ENCODE data around the gene RAE1. TPM values are rescaled to one million over a fixed set of nuclear protein-coding genes. Genes with fewer than 3 reads are reported as not detected.

The RAE1 gene
- total and polyA plus RNA-seq, 7 donors = 9.1 to 23.6 (median 14.7) TPM

DNA sequence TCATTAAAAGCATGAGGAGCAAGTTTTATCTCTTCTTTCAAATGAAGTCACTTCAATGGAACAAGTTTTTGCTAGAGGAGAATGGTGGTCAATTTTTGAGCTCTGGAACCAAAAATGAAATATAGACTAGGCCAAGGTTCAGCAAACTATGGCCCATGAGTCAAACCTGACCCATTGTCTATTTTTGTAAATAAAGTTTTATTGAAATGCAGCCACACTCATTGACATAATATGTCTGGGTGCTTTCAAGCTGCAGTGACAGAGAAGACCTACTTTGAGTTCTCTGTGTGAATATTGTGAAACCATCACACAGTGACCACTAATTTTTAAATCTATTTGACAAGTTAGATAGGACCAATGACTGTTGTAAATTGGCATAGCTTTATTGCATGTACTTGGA is 13.4 kb downstream of the RAE1 start:
- H3K27ac ChIP-seq = no peak overlapping the region
- ATAC-seq (no peak), DNase-seq (no peak)
- no peaks in the 10 kb centered on the region for H3K4me1 ChIP-seq
- no peaks in the 10 kb centered on the region for H3K9me3 ChIP-seq
- H3K27me3 ChIP-seq (ENCODE audit: insufficient read depth in 3 of 3, low read length in 2 of 3) = no peaks in the 10 kb centered on the region
- H3K36me3 ChIP-seq (ENCODE audit: insufficient read depth in 1 of 2, low read depth in 1 of 2) = peaks cover 25 to 79% of the 10 kb centered on the region in 2 donors
- no peak overlapping the region for H3K4me3 ChIP-seq
- TF ChIP-seq, protein P1, sequence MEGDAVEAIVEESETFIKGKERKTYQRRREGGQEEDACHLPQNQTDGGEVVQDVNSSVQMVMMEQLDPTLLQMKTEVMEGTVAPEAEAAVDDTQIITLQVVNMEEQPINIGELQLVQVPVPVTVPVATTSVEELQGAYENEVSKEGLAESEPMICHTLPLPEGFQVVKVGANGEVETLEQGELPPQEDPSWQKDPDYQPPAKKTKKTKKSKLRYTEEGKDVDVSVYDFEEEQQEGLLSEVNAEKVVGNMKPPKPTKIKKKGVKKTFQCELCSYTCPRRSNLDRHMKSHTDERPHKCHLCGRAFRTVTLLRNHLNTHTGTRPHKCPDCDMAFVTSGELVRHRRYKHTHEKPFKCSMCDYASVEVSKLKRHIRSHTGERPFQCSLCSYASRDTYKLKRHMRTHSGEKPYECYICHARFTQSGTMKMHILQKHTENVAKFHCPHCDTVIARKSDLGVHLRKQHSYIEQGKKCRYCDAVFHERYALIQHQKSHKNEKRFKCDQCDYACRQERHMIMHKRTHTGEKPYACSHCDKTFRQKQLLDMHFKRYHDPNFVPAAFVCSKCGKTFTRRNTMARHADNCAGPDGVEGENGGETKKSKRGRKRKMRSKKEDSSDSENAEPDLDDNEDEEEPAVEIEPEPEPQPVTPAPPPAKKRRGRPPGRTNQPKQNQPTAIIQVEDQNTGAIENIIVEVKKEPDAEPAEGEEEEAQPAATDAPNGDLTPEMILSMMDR (IDR thresholded peaks at IDR 0.05) = no peak
- intact Hi-C loops (cut with DNase I) = no loop called here

DNA sequence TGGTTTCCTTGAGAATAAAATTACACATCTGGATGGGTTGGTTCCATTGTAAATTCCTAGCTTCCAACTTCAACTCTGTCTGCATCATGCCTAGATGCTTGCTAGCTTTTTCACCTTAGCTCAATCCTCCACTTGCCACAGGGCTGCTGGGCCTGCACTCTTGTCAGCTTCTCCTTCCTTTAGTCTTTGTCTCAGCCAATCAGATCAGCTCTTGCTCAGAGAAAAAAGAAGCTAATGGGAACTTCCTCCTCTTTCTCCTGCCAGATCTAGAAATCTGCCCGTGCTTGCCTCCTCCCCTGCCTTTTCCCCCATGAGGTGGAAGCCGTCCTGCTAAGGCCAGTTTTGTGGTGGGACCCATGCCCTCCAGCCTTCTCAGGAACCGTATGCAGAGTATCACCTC is 18.5 kb downstream of the RAE1 start:
- no peaks in the 10 kb centered on the region for H3K9me3 ChIP-seq
- H3K4me3 ChIP-seq = no peak overlapping the region
- no peaks in the 10 kb centered on the region for H3K27me3 ChIP-seq (ENCODE audit: insufficient read depth in 3 of 3, low read length in 2 of 3)
- ATAC-seq = no peak
- no peak overlapping the region for H3K27ac ChIP-seq
- H3K36me3 ChIP-seq (ENCODE audit: insufficient read depth in 1 of 2, low read depth in 1 of 2) = peaks cover 40 to 100% of the 10 kb centered on the region in 2 donors
- WGBS, 3 donors = 78 to 86% (median 81%) methylated on average over 3 of the region's 3 CpGs
- DNase-seq = no peak
- intact Hi-C loops (cut with DNase I) = no loop called here
- TF ChIP-seq, protein P1 (IDR thresholded peaks at IDR 0.05) = no peak
- no peaks in the 10 kb centered on the region for H3K4me1 ChIP-seq

DNA sequence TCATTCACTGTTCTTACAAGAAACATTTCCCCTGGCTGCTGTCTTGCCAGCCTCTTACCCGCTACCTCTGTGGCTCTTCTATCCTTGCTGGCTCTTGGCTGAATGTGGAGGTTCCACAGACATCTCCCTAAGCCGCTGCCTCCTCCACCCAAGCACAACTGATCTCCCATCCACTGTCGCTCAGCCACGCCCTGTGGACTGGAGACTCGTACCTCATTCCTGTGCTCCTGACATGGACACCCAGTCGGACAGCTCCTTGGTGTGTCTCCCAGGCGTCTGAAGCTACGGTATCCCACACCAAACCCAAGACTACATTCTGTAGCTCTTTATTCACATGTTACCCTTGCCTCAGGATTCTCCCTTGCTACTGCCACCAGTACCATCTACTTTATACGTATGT is 19.3 kb downstream of the RAE1 start:
- Histone ChIP-seq H3K36me3 (ENCODE audit: insufficient read depth in 1 of 2, low read depth in 1 of 2) (peaks cover 40 to 100% of the 10 kb centered on the region in 2 donors), H3K4me1 (no peaks in the 10 kb centered on the region), H3K27me3 (ENCODE audit: insufficient read depth in 3 of 3, low read length in 2 of 3) (no peaks in the 10 kb centered on the region), H3K4me3 (no peak overlapping the region), H3K9me3 (no peaks in the 10 kb centered on the region), H3K27ac (no peak overlapping the region)
- TF ChIP-seq, protein P1 (IDR thresholded peaks at IDR 0.05) = no peak
- intact Hi-C loops (cut with DNase I) = loop anchor here (10.0 kb wide), 2 partner anchors 224 to 334 kb away; no protein-coding TSS in a partner anchor
- DNase-seq (no peak), ATAC-seq (no peak)
- WGBS, 3 donors = 88 to 92% (median 92%) methylated on average over 9 of the region's 9 CpGs

DNA sequence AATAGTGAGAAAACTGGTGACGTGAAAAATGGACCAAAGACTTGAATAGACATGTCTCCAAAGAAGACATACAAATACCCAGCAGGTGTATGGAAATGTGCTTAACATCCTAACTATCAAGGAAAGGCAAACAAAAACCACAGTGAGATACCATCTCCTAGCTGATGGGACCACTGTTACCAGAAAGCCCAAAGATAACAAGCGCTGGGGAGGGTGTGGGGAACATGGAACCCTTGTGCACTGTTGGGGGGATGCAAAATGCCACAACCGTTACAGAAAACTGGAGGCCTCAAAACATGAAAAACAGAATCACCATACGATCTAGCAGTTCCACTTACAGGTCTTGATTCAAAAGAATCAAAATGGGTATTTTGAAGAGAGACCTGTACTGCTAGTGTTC is 20.3 kb downstream of the RAE1 start:
- no peaks in the 10 kb centered on the region for H3K9me3 ChIP-seq
- DNase-seq = no peak
- no peak overlapping the region for H3K4me3 ChIP-seq
- intact Hi-C loops (cut with DNase I) = loop anchor here (10.0 kb wide), 2 partner anchors 223 to 333 kb away; no protein-coding TSS in a partner anchor
- WGBS, 3 donors = 84 to 89% (median 85%) methylated on average over 4 of the region's 4 CpGs
- no peaks in the 10 kb centered on the region for H3K27me3 ChIP-seq (ENCODE audit: insufficient read depth in 3 of 3, low read length in 2 of 3)
- ATAC-seq = no peak
- TF ChIP-seq, protein P1 (IDR thresholded peaks at IDR 0.05) = no peak
- no peak overlapping the region for H3K27ac ChIP-seq
- H3K4me1 ChIP-seq = no peaks in the 10 kb centered on the region
- peaks cover 34 to 100% of the 10 kb centered on the region in 2 donors for H3K36me3 ChIP-seq (ENCODE audit: insufficient read depth in 1 of 2, low read depth in 1 of 2)

DNA sequence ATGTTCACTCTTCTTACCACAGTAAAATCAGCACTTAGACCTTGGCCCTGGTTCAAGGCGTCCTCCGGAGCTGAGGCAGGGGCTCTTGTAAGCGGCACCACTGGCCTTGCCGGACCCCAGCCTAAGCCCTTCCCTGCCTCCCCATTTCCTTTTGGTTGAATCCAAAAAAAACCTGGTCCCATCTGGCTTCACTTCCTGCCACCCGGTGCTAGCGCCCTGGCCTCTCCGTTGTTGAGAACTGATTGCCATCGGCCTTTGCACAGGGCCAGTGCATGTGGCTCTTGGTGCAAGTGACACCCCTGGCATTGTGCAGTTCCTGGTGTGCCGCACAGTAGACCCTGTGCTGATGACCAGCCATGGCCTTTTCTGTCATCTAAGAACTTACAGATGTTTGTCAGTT is 21.1 kb downstream of the RAE1 start:
- DNase-seq (no peak), ATAC-seq (no peak)
- Histone ChIP-seq H3K4me3 (no peak overlapping the region), H3K4me1 (no peaks in the 10 kb centered on the region), H3K27ac (no peak overlapping the region), H3K9me3 (no peaks in the 10 kb centered on the region), H3K27me3 (ENCODE audit: insufficient read depth in 3 of 3, low read length in 2 of 3) (no peaks in the 10 kb centered on the region), H3K36me3 (ENCODE audit: insufficient read depth in 1 of 2, low read depth in 1 of 2) (peaks cover 27 to 100% of the 10 kb centered on the region in 2 donors)
- WGBS, 3 donors = 67 to 83% (median 77%) methylated on average over 9 of the region's 9 CpGs
- intact Hi-C loops (cut with DNase I) = loop anchor here (10.0 kb wide), 2 partner anchors 223 to 333 kb away; no protein-coding TSS in a partner anchor
- TF ChIP-seq, protein P1 (IDR thresholded peaks at IDR 0.05) = no peak
